Stomach (tissue), 9 donors: ENCODE data around the gene SEMA7A. TPM values are rescaled to one million over a fixed set of nuclear protein-coding genes. Genes with fewer than 3 reads are reported as not detected.
A peak's percentile ranks its signal among the peaks of the same experiment; 100 is the strongest.
"Not testable (repeated sequence)": the region's sequence is repeated elsewhere in the genome, so short reads cannot be mapped to it uniquely, and the experiment has no call there.

Experiments used
- DNase-seq, 2 donors: peaks; one replicate each; pipeline versions ENCODE4 v3.0.0 to v3.0.0-alpha.2; 2013 to 2019
- H3K27ac ChIP-seq, 5 donors: fragments of 200-600 bp in 4 of 5; sonication (generic) in 4 of 5; one replicate each; pipeline ENCODE4 v1.5.1; 2013 to 2019; ENCODE audit warnings: mild to moderate bottlenecking in 1 of 5, moderate library complexity in 1 of 5
- H3K27me3 ChIP-seq, 3 donors: fragments of 200-600 bp; sonication (generic); one replicate each; pipeline ENCODE4 v1.5.1; 2017 to 2019; ENCODE audit warnings: mixed run types in 1 of 3
- H3K36me3 ChIP-seq, 4 donors: fragments of 200-600 bp; sonication (generic); 1 replicate in 3 of 4; 2 replicates in 1 of 4; pipeline ENCODE4 v1.5.1; 2016 to 2019
- H3K4me1 ChIP-seq, 4 donors: fragments of 200-600 bp; sonication (generic); one replicate each; pipeline ENCODE4 v1.5.1; 2016 to 2019
- H3K4me3 ChIP-seq, 4 donors: fragments of 200-600 bp; sonication (generic) in 3 of 4; one replicate each; pipeline ENCODE4 v1.5.1; 2016 to 2019; ENCODE audit warnings: mild to moderate bottlenecking in 1 of 4
- H3K9me3 ChIP-seq, 4 donors: fragments of 200-600 bp; sonication (generic); one replicate each; pipeline ENCODE4 v1.5.1; 2016 to 2019
- EP300 ChIP-seq: sonication (generic); formaldehyde crosslinking; IDR thresholded peaks from one replicate; pipeline ENCODE4 v1.6.1; 2017; ENCODE audit warnings: antibody characterized with exemption
- POLR2A ChIP-seq, 4 donors: fragments of 450-650 bp; IDR thresholded peaks; one replicate each; pipeline ENCODE4 v1.6.1; 2016; ENCODE audit warnings: antibody characterized with exemption in 4 of 4, control low read depth in 2 of 4, mild to moderate bottlenecking in 1 of 4, moderate library complexity in 1 of 4
- POLR2AphosphoS5 ChIP-seq, 3 donors: sonication (generic); formaldehyde crosslinking; IDR thresholded peaks; one replicate each; pipeline ENCODE4 v1.6.1; 2016; ENCODE audit warnings: antibody characterized with exemption in 3 of 3
- WGBS, 5 donors: extraction: QIAGEN DNeasy Blood & Tissue Kit in 3 of 5; methylation state at CpG; one replicate each; pipeline versions ENCODE4 v1.1.5 to v1.1.7; 2013 to 2018; 5-methylcytosine and 5-hydroxymethylcytosine counted together
- intact Hi-C: fragments of 100-400 bp; cut with DNase I; formaldehyde crosslinking; loops from one replicate; pipeline ENCODE4 v1.15.1; 2023; ENCODE audit warnings: low total_unique reads
- polyA plus RNA-seq, 3 donors: library from polyadenylated mRNA; stranded (reverse); fragments of 200-250 nt; gene quantifications; one replicate each; pipeline ENCODE4 v1.2.3, GENCODE V29; 2013
- total RNA-seq, 5 donors: library from RNA; depleted of rRNA; stranded (reverse); fragments of >200 nt; gene quantifications; one replicate each; pipeline versions ENCODE4 v1.1.0 to v1.2.3, GENCODE V29; 2014 to 2016
- TF ChIP-seq, protein P1 (sequence below), 7 experiments: fragments of 450-650 bp in 4 of 7; fragments of 200-600 bp in 3 of 7; sonication (generic) in 3 of 7; IDR thresholded peaks; one replicate each; pipeline ENCODE4 v1.5.1; 2016 to 2019; ENCODE audit warnings: antibody characterized with exemption in 7 of 7, control low read depth in 2 of 7, mild to moderate bottlenecking in 1 of 7
- donor health status: healthy with polysubstance abuse.
- donor health status: Bipolar disorder and iron deficiency.
- donor health status: healthy.

Gene SEMA7A
- total and polyA plus RNA-seq, 8 donors, result 0.31 to 3.5 (median 2.1) TPM; not detected in 2

DNA sequence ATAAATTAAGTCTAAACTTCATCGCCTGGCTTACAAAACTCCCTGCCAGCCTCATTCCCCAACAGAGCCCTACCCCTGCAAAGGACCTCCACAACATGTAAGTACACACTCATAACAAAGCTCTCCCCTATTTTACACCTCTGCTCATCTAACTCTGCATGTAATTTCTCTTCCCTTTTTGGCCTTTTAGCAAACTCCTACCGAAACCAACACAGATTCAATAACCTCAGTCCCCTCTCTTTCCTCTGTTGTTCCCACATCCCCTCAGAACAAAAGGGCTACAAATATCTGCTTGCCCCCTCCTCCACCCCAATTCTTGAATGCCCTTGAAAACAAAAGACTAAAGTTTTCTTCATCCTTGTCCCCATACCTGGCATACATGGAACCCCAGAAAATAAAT, 26.5 kb upstream of the SEMA7A start:
- Histone ChIP-seq H3K27me3 (no peaks in the 10 kb centered on the region), H3K9me3 (no peaks in the 10 kb centered on the region), H3K27ac (peak overlapping the region in 4 of 5 donors; percentile 81 to 90 (median 84)), H3K4me3 (peak overlapping the region; percentile 64 to 82 (median 74)), H3K4me1 (peaks cover 7 to 37% (median 24%) of the 10 kb centered on the region in 4 donors), H3K36me3 (peaks cover 4 to 35% (median 34%) of the 10 kb centered on the region in 4 donors)
- no peak for DNase-seq
- intact Hi-C loops, result no loop called here
- WGBS, 5 donors, result 35 to 49% (median 45%) methylated on average over 2 of the region's 2 CpGs
- TF ChIP-seq EP300, result no peak
- TF ChIP-seq, protein P1, sequence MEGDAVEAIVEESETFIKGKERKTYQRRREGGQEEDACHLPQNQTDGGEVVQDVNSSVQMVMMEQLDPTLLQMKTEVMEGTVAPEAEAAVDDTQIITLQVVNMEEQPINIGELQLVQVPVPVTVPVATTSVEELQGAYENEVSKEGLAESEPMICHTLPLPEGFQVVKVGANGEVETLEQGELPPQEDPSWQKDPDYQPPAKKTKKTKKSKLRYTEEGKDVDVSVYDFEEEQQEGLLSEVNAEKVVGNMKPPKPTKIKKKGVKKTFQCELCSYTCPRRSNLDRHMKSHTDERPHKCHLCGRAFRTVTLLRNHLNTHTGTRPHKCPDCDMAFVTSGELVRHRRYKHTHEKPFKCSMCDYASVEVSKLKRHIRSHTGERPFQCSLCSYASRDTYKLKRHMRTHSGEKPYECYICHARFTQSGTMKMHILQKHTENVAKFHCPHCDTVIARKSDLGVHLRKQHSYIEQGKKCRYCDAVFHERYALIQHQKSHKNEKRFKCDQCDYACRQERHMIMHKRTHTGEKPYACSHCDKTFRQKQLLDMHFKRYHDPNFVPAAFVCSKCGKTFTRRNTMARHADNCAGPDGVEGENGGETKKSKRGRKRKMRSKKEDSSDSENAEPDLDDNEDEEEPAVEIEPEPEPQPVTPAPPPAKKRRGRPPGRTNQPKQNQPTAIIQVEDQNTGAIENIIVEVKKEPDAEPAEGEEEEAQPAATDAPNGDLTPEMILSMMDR (IDR thresholded peaks at IDR 0.05), result no peak
- TF ChIP-seq POLR2AphosphoS5 (IDR thresholded peaks at IDR 0.05), result no peak
- no peak for TF ChIP-seq POLR2A (IDR thresholded peaks at IDR 0.05)

DNA sequence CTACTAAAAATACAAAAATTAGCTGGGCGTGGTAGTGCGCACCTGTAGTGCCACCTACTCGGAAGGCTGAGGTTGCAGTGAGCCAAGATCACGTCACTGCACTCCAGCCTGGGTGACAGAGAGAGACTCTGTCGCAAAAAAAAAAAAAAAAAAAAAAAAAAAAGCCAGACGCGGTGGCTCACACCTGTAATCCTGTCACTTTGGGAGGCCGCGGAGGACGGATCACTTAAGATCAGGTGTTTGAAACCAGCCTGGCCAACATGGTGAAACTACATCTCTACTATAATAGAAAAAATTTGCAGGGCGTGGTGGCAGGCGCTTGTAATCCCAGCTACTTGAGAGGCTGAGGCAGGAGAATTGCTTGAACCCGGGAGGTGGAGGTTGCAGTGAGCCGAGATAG, 26.0 kb upstream of the SEMA7A start:
- H3K27me3 ChIP-seq, H3K9me3 ChIP-seq, DNase-seq, intact Hi-C loops, H3K27ac ChIP-seq: not testable (repeated sequence)
- Histone ChIP-seq H3K4me1 (peaks cover 7 to 37% (median 24%) of the 10 kb centered on the region in 4 donors), H3K4me3 (peak overlapping the region; percentile 64 to 82 (median 74)), H3K36me3 (peaks cover 9 to 39% (median 39%) of the 10 kb centered on the region in 4 donors)
- WGBS, 5 donors, result 90 to 95% (median 94%) methylated on average over 13 to 14 of the region's 14 CpGs

DNA sequence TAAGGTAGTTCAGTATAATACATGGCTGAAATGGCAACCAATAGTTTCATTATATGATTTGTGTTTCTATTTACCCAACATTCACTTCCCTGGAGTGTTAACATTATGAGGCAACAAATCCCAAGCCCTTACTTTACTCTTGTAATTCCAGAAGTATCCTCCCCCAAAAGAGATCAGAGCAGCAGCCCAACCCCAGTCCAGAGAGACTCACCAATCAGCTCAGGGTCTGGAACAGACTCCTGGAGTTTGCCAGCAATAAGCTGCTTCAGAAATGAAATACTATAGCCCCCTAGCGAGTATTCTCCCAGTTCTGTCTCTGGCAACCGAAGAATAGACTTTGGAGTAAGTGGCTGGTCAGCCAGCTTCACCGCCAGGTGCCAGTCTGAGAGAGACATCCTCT, 24.7 kb upstream of the SEMA7A start:
- 86 to 96% (median 95%) methylated on average over 3 of the region's 3 CpGs for WGBS, 5 donors
- Histone ChIP-seq H3K4me1 (peaks cover 7 to 35% (median 24%) of the 10 kb centered on the region in 4 donors), H3K36me3 (peaks cover 13 to 53% (median 52%) of the 10 kb centered on the region in 4 donors), H3K27me3 (no peaks in the 10 kb centered on the region), H3K4me3 (no peak overlapping the region), H3K27ac (no peak overlapping the region), H3K9me3 (no peaks in the 10 kb centered on the region)
- no peak for TF ChIP-seq EP300
- intact Hi-C loops, result no loop called here
- DNase-seq, result no peak

DNA sequence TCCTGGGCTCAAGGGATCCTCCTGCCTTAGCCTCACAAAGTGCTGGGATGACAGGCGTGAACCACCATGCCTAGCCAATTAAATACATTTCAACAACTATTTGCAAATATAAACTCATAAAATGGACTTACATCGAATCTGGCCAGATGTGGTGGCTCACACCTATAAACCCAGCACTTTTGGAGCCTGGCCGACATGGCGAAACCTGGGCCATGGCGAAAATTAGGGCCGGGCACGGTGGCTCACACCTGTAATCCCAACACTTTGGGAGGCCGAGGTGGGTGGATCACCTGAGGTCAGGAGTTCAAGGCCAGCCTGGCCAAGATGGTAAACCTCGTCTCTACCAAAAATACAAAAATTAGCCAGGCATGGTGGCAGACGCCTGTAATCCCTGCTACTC, 23.3 kb upstream of the SEMA7A start:
- H3K27me3 ChIP-seq, H3K27ac ChIP-seq, DNase-seq, intact Hi-C loops, H3K4me3 ChIP-seq, H3K9me3 ChIP-seq: not testable (repeated sequence)
- peaks cover 7 to 22% (median 18%) of the 10 kb centered on the region in 4 donors for H3K4me1 ChIP-seq
- WGBS, 5 donors, result 93 to 98% (median 96%) methylated on average over 9 to 10 of the region's 10 CpGs
- peaks cover 19 to 67% (median 66%) of the 10 kb centered on the region in 4 donors for H3K36me3 ChIP-seq

DNA sequence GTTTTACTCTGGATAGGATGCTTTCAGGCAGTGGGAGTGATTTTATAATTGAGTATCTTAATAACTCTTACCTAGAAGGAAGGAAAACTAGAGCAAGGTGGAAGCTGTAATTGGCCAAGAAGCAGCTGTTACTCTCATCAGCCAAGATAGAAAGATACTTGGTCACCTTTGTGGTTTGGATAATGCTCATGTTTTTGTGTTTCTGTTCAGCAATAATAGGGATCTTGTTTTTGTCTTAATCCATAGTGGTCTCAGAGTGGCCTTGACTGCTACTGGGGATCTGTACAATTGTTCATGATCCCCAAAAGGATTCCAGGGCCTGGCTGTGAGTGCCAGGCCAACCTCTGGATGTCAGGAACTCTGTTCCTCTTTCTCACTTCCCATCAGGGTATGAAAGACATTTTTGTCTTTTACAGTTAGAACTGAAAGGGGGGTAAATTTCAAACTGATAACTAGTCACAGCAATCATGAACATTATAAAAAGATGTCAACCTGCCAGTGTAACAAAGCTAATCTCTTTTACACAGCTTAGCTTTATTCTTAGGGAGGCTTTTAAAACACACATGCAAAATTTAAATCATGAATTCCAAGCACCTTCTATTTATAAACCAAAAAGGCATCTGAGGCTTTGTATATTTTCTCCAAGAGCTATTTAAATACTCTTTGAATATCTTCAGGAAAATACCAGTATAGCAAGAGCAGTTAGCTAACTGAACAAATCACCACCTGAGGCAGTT, 21.2 kb upstream of the SEMA7A start:
- intact Hi-C loops, result no loop called here
- no peak for TF ChIP-seq POLR2AphosphoS5 (IDR thresholded peaks at IDR 0.05)
- TF ChIP-seq, protein P1 (IDR thresholded peaks at IDR 0.05), result no peak
- TF ChIP-seq POLR2A (IDR thresholded peaks at IDR 0.05), result no peak
- TF ChIP-seq EP300, result no peak
- Histone ChIP-seq H3K9me3 (no peaks in the 10 kb centered on the region), H3K4me3 (no peak overlapping the region), H3K36me3 (peaks cover 34 to 88% (median 87%) of the 10 kb centered on the region in 4 donors), H3K4me1 (peaks cover 1 to 6% (median 4%) of the 10 kb centered on the region in 4 donors), H3K27ac (no peak overlapping the region), H3K27me3 (no peaks in the 10 kb centered on the region)
- DNase-seq, result no peak
